Astrocyte (in vitro differentiated cells and primary cell): ENCODE measurements around the gene BRD7. TPM values are rescaled to one million over a fixed set of nuclear protein-coding genes. Genes with fewer than 3 reads are reported as not detected.

ENCODE experiments used
- microRNA-seq: library from miRNA; unstranded; fragments of <30 nt; microRNA quantifications from one replicate; pipeline ENCODE4 v1.2.0, GENCODE V29; 2020
- total RNA-seq: library from RNA; stranded (reverse); gene quantifications from 2 replicates; pipeline ENCODE4 v1.2.1, GENCODE V29; 2021

Gene BRD7
- total RNA-seq, 1 donor from 2014 or later: 58.5 TPM

Small RNAs within 50 kb of the gene (microRNA-seq; reads per million reads assigned to microRNA genes)
- gene MIR6771: not detected

Other genes with a start within 250 kb of the BRD7 start
- gene TENT4B, start 215.7 kb downstream of the BRD7 start, total RNA-seq: 16.1 and 17.0 TPM in 2 replicates
- 30.3 and 33.7 TPM in 2 replicates for gene ADCY7, start 102.4 kb downstream of the BRD7 start, total RNA-seq
- gene NKD1, start 179.4 kb upstream of the BRD7 start, total RNA-seq: 9.1 and 9.8 TPM in 2 replicates